ENCODE data around the gene ACER1.

- no peak for TF ChIP-seq POLR2A (IDR thresholded peaks at IDR 0.05; ENCODE audit: low read depth, low read length)
- no peak for TF ChIP-seq POLR2AphosphoS5 (IDR thresholded peaks at IDR 0.05; ENCODE audit: low read depth, low read length)
Measured at GRCh38 chr19:6381030-6381750, 47.8 kb upstream of the ACER1 start.
